PC-9 (cell line): Measurements from ENCODE around the gene MAML3.

Source experiments
- EZH2 ChIP-seq: fragments of 200-600 bp; sonication (generic); IDR thresholded peaks from 2 replicates; pipeline ENCODE4 v1.8.0; 2017; ENCODE audit warnings: antibody characterized with exemption, low read depth
- TF ChIP-seq, protein P1 (sequence below): fragments of 200-600 bp; sonication (generic); conservative IDR thresholded peaks from 2 replicates; pipeline ENCODE4 v1.6.1; 2017; ENCODE audit warnings: mixed run types, antibody characterized with exemption, mild to moderate bottlenecking, moderate library complexity

DNA sequence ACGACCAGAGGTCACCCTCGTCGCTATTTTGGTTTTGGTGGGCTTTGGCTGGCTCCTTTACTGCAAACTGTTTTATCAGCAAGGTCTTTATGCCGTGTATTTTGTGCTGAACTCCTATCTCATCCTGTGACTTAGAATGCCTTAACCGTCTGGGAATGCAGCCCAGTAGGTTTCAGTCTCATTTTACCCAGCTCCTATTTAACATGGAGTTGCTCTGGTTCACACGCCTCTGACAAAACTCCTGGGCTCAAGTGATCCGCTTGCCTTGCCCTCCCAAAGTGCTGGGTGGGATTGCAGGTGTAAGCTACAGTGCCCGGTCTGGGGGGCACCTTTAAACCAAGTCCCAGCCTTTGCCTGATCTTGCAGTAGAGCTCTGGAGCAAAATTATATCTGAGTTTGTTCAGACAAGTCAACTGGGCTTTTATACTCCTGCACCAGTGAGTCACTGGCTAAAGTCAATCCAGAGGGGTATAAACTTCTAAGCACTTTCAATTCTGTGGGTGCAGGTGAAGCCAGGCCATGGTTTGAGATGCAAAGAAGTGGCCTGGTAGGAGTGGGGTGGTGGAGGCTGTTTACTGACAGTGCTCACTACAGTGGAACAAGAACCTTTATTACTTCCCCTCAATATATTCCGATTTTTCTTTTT lies 438.1 kb downstream of the MAML3 start:
- TF ChIP-seq, protein P1, sequence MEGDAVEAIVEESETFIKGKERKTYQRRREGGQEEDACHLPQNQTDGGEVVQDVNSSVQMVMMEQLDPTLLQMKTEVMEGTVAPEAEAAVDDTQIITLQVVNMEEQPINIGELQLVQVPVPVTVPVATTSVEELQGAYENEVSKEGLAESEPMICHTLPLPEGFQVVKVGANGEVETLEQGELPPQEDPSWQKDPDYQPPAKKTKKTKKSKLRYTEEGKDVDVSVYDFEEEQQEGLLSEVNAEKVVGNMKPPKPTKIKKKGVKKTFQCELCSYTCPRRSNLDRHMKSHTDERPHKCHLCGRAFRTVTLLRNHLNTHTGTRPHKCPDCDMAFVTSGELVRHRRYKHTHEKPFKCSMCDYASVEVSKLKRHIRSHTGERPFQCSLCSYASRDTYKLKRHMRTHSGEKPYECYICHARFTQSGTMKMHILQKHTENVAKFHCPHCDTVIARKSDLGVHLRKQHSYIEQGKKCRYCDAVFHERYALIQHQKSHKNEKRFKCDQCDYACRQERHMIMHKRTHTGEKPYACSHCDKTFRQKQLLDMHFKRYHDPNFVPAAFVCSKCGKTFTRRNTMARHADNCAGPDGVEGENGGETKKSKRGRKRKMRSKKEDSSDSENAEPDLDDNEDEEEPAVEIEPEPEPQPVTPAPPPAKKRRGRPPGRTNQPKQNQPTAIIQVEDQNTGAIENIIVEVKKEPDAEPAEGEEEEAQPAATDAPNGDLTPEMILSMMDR: no peak
- TF ChIP-seq EZH2: no peak
